Mucosa of rectum (tissue), 2 donors: ENCODE results near the gene AOX1.
"Not testable (repeated sequence)": the region's sequence is repeated elsewhere in the genome, so short reads cannot be mapped to it uniquely, and the experiment has no call there.

ENCODE experiments used
- H3K27ac ChIP-seq, 2 donors: one replicate each; pipeline ENCODE4 v1.7.0; 2013; ENCODE audit warnings: inconsistent platforms in 2 of 2, low read depth in 2 of 2, low read length in 2 of 2
- H3K27me3 ChIP-seq, 2 donors: one replicate each; pipeline ENCODE4 v1.7.0; 2013; ENCODE audit warnings: low read length in 2 of 2; ENCODE audit not compliant: control insufficient read depth in 2 of 2, insufficient read depth in 2 of 2
- H3K36me3 ChIP-seq, 2 donors: one replicate each; pipeline ENCODE4 v1.7.0; 2013; ENCODE audit warnings: low read length in 2 of 2; ENCODE audit not compliant: control insufficient read depth in 2 of 2, insufficient read depth in 2 of 2
- H3K4me1 ChIP-seq, 2 donors: one replicate each; pipeline ENCODE4 v1.7.0; 2013; ENCODE audit warnings: low read length in 2 of 2, mild to moderate bottlenecking in 1 of 2; ENCODE audit not compliant: control insufficient read depth in 2 of 2, insufficient read depth in 2 of 2
- H3K4me3 ChIP-seq, 2 donors: one replicate each; pipeline ENCODE4 v1.7.0; 2013; ENCODE audit warnings: low read length in 2 of 2
- H3K9ac ChIP-seq, 2 donors: one replicate each; pipeline ENCODE4 v1.7.0; 2013; ENCODE audit warnings: low read length in 2 of 2, low read depth in 1 of 2, mild to moderate bottlenecking in 1 of 2
- H3K9me3 ChIP-seq, 2 donors: one replicate each; pipeline ENCODE4 v1.7.0; 2013; ENCODE audit warnings: low read length in 2 of 2; ENCODE audit not compliant: control insufficient read depth in 2 of 2
- donor health status: healthy.
- donor health status: Normal muscosa, but diverticular disease.

AOX1 gene

DNA sequence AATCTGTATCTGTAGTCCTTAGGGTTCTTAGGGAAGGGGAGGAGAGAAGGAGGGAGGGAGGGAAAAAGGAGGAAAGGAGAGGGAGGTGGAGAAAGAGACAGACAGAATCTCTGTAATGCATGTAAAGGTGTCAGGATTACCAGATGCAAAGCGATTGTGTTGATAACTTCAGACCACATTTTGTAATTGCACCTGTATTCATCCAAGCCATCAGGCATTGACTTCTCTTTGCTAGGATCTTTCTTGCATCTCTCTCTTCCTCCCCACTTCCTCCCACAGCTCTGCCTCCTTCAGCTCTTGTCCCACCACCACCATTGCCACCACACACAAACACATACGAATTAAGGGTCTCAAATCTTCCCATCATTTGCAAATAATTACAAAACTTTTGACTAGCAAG, 91.4 kb downstream of the AOX1 start:
- Histone ChIP-seq H3K27ac (no peak overlapping the region), H3K9me3 (no peaks in the 10 kb centered on the region), H3K27me3 (no peaks in the 10 kb centered on the region)

DNA sequence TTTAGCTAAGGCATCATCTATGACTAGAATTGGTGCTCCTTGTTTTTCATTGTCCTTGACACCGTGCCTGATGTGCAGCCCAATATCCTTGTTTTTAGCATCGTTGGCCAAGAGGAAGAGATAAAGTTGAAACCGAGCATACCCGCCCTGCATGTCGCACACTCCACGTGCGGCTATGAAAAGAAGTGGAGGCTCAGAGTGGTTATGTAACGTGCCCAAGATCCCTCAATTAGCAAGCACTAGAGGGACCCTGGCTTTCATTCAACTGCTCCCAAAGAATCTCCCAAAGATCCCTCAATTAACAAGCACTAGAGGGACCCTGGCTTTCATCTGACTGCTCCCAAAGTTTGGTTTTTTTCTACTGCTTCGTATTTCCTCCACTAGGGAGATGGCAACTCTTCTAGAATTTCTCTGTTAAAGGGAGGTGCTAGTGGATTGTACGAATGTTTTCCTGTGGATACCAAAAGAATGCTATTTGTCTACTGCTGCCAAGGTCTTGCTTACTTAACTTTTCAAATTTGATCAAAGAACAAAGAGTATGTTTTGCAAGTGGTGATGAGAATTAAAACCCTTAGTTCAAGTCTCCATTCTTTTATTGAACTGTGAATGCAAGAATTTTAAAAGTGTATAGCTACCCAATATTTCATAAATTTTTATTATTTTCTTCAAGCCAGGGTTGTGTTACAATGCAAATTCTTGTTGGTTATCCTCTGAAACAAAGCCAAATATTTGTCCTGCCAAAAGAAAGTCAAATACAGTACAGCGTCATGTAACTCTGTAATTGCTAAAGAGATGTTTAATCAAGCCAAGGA, 92.1 kb downstream of the AOX1 start:
- no peak overlapping the region for H3K4me3 ChIP-seq
- H3K27me3 ChIP-seq = no peaks in the 10 kb centered on the region
- no peaks in the 10 kb centered on the region for H3K4me1 ChIP-seq
- H3K36me3 ChIP-seq = no peaks in the 10 kb centered on the region
- no peaks in the 10 kb centered on the region for H3K9me3 ChIP-seq
- no peak overlapping the region for H3K27ac ChIP-seq
- H3K9ac ChIP-seq = no peak overlapping the region

More for the DNA sequence above, 91.4 kb downstream of the AOX1 start:
- H3K36me3 ChIP-seq = no peaks in the 10 kb centered on the region
- no peak overlapping the region for H3K9ac ChIP-seq
- H3K4me1 ChIP-seq = no peaks in the 10 kb centered on the region
- H3K4me3 ChIP-seq = no peak overlapping the region

DNA sequence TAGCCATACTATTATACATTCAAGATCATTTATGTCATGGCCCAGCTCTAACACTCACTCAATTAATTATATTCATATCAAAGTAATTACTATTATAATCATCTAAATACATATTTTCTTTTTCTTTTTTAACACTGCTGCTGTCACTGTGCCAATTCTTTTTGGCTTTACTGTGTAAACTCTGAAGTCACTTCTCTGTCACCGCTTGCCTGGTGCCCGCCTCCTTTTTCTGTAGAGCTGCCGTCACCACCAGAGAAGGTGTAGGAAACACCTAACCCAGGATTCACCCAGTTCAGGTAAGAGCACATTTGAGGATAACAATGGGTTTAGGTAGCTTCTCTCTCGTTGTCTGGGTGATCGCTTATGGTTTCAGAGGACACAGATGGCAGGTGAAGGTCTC, 93.3 kb downstream of the AOX1 start:
- Histone ChIP-seq H3K9me3 (no peaks in the 10 kb centered on the region), H3K4me1 (no peaks in the 10 kb centered on the region), H3K27me3 (no peaks in the 10 kb centered on the region), H3K4me3 (no peak overlapping the region), H3K36me3 (no peaks in the 10 kb centered on the region), H3K9ac (no peak overlapping the region), H3K27ac (no peak overlapping the region)

DNA sequence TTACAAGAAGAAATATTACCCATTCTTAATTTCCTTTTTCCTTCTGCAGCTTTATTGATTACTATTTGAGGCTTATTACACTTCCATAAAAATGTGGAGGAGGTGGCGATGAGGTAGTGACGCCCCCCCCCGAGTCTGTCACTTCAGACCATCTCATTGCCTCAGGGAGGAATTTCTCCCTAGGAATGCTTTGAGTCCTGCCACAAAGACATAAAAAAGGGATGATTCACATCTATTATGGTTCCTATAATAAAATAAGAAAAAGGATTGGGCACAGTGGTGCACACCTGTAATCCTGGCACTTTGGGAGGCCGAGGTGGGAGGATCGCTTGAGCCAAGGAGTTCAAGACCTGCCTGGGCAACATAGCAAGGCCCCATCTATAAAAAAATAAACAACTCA, 93.7 kb downstream of the AOX1 start:
- Histone ChIP-seq H3K36me3 (no peaks in the 10 kb centered on the region), H3K27ac (no peak overlapping the region), H3K27me3 (no peaks in the 10 kb centered on the region), H3K4me3 (no peak overlapping the region), H3K9me3 (no peaks in the 10 kb centered on the region), H3K9ac (no peak overlapping the region), H3K4me1 (no peaks in the 10 kb centered on the region)

DNA sequence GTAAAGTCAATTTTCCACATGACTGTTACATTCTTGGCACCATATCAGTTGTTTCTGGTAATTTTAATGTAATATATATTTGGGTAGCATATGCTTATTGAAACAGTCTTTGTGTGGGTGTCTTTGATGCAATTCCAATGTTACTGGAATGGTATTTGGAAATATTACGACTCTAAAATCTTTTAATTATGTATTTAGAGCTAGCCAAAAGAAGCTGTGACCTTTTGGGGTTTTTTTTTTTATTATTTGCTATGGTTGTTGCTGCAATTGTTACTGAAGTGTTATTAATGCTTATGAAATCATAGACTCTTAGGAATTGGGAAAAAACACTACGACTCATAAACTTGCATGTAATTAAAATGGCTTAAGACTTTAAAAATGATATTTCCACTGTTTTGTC, 95.9 kb downstream of the AOX1 start:
- Histone ChIP-seq H3K4me3 (no peak overlapping the region), H3K27ac (no peak overlapping the region), H3K36me3 (no peaks in the 10 kb centered on the region), H3K9ac (no peak overlapping the region), H3K27me3 (no peaks in the 10 kb centered on the region), H3K9me3 (no peaks in the 10 kb centered on the region), H3K4me1 (no peaks in the 10 kb centered on the region)

DNA sequence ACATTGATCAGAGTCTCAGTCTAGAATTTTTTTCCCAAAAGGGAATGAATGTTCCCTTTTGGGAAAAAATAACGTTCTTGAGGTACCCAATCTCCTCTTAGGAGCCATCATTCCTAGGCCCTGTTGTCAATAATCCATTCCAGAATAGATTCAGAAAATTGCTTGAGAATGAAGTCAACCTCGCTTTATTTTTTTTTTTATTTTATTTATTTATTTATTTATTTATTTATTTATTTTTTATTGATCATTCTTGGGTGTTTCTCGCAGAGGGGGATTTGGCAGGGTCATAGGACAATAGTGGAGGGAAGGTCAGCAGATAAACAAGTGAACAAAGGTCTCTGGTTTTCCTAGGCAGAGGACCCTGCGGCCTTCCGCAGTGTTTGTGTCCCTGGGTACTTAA, 96.6 kb downstream of the AOX1 start:
- not testable (repeated sequence) for H3K9ac ChIP-seq, H3K36me3 ChIP-seq, H3K27ac ChIP-seq, H3K4me1 ChIP-seq, H3K4me3 ChIP-seq, H3K9me3 ChIP-seq, H3K27me3 ChIP-seq

DNA sequence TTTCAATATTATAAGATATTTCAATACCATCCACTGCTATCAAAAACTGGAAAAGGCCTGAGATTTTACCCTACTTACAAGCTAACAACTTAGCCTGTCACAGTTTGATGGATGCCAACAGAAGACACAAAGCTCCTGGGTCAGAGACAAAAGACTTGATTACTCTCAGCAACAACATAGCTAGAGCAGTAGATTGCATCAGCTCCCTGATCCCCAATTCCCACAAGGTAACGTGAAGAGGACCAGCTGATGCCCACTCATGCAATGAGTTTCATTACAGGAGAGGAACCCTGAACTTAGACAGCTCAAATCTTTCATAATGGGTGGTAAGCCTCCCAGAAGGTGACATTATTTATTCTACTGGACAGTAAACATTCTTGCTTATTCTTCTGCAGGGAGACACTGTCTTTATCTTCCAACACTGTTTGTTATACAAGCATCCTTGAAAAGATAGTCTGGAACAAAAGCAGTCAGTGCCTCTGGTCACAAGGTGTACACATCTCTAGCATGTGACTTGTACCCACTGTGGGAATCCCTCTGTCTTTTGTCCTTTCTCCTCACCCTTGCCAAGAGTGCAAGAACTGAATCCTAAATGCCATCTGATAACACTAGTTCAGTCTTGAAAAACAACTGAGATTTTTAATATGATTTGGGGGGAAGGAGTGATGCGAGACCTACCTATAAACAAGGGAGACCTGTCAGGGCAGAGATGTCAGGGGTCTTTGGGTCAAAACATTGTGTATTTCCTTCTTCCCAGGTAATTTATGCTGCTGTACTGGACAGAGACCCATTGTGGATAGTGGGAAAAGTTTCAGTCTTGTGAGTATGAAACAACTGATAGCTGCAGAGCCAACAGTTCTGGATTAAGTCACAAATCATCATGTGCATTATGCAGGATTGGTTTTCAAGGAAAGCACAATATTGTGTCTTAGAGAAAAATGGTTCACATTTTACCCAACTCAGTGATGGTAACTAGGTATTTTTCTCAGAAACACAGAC, 102.4 kb downstream of the AOX1 start:
- H3K4me3 ChIP-seq = no peak overlapping the region
- H3K9me3 ChIP-seq = no peaks in the 10 kb centered on the region
- H3K27ac ChIP-seq = no peak overlapping the region
- no peaks in the 10 kb centered on the region for H3K36me3 ChIP-seq
- H3K9ac ChIP-seq = no peak overlapping the region
- no peaks in the 10 kb centered on the region for H3K27me3 ChIP-seq
- no peaks in the 10 kb centered on the region for H3K4me1 ChIP-seq

DNA sequence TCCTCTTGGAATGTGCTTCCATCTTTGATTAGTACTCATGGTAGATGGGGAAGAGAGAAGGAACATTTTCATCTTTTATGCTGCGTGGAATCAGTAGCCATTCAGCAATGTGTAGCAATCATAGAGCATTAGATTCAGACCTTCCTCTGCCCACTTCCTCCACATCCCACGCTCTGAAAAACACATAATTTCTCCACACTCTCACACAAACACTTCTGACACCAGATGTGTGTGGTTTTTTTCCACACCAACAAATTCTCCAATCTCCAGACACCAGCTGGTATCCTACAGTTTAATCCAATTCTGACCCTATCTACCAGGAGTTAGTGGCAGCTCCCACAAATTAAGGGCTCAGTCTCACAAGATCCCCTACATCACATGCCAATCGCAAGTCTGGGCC, 103.3 kb downstream of the AOX1 start:
- no peaks in the 10 kb centered on the region for H3K9me3 ChIP-seq
- H3K36me3 ChIP-seq = no peaks in the 10 kb centered on the region
- H3K4me3 ChIP-seq = no peak overlapping the region
- H3K27ac ChIP-seq = no peak overlapping the region
- no peak overlapping the region for H3K9ac ChIP-seq
- H3K4me1 ChIP-seq = no peaks in the 10 kb centered on the region
- no peaks in the 10 kb centered on the region for H3K27me3 ChIP-seq

DNA sequence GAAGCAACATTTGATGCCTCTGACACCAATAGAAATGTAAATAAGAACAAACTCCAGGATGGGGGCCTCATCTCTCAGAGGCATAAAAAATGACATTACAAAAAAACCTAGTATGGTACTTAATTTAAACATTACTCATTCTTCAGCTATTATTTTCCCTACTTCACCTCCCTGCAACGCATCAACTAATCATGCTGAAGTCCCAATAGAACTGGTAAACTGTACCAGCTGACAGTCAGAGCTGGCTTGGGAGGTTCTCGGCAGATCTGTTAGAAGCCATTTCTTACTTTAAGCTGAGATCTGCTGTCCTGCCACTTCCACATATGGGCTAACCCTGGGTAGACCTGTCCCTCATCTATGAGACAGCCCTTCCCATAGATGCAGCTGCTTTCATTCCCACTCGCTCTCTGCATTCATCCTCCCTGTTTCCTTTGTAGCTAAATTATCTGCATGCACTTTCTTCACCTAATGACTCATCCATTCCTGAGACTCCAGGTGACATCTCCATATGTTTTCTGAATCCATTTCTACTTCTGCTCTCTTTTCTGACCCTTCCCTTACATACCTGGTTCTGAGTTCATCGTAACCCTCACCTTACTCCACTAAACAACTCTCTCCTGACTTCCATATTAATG, 108.1 kb downstream of the AOX1 start:
- Histone ChIP-seq H3K36me3 (no peaks in the 10 kb centered on the region), H3K4me1 (no peaks in the 10 kb centered on the region), H3K9me3 (no peaks in the 10 kb centered on the region), H3K27ac (no peak overlapping the region), H3K27me3 (no peaks in the 10 kb centered on the region), H3K9ac (no peak overlapping the region), H3K4me3 (no peak overlapping the region)

DNA sequence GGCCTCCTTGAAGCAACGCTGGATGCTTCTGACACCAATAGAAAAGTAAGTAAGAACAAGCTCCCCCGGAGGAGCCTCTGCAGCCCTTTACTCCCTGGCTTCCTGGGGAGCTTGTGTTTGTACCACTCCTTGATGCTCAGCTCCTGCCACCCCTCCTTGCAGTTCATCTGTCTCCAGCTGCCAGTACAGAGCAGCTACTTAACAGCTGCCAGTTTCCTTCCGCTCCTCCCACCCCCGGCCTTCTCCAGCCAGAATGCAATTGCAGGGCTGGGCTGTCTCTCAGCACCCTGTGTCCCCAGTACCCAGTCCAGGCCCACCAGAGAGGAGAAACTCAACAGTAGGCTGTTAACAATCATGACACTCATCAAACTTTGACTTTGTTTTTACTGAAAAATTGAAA, 109.4 kb downstream of the AOX1 start:
- H3K9ac ChIP-seq = no peak overlapping the region
- H3K4me1 ChIP-seq = no peaks in the 10 kb centered on the region
- H3K36me3 ChIP-seq = no peaks in the 10 kb centered on the region
- H3K27me3 ChIP-seq = no peaks in the 10 kb centered on the region
- no peak overlapping the region for H3K27ac ChIP-seq
- no peak overlapping the region for H3K4me3 ChIP-seq
- no peaks in the 10 kb centered on the region for H3K9me3 ChIP-seq
